ENCODE measurements around the gene CCNY. TPM values are rescaled to one million over a fixed set of nuclear protein-coding genes. Genes with fewer than 3 reads are reported as not detected.

The CCNY gene
- total and polyA plus RNA-seq, 2 of the 13 experiments (the other 11 are each of a cell fraction or from before 2014, with no cell fraction given), result 48.2 to 54.7 TPM

DNA sequence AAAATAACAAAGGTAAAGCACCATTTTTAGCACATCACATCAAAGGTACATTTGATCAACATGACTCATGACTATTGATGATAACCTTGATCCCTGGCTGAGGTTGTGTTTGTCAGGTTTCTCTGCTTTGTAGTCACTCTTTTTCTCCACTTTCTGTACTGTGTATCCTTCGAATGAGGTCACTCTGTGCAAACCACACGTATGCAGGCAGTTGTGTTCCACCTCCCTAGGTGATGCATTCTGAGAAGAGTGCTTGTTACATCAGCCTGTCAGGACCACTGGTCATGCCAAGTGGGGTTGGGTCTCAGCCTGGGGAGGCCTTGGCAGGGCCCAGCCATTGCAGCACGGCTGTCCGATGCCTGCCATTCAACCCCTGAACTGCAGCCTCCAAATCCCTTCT lies 206.0 kb downstream of the CCNY start (continued):
- TF ChIP-seq, protein P1, sequence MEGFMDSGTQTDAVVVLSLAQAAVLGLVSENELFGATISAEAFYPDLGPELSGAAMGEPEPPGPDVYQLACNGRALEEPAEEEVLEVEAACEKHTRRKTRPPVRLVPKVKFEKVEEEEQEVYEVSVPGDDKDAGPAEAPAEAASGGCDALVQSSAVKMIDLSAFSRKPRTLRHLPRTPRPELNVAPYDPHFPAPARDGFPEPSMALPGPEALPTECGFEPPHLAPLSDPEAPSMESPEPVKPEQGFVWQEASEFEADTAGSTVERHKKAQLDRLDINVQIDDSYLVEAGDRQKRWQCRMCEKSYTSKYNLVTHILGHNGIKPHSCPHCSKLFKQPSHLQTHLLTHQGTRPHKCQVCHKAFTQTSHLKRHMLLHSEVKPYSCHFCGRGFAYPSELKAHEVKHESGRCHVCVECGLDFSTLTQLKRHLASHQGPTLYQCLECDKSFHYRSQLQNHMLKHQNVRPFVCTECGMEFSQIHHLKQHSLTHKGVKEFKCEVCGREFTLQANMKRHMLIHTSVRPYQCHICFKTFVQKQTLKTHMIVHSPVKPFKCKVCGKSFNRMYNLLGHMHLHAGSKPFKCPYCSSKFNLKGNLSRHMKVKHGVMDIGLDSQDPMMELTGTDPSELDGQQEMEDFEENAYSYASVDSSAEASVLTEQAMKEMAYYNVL (CRISPR knock-in tag; IDR thresholded peaks at IDR 0.05; ENCODE audit: borderline replicate concordance), result 0 out of 2 replicates have a peak, but pooled peaks have one; percentile 23
- TF ChIP-seq ZNF430 (CRISPR knock-in tag; IDR thresholded peaks at IDR 0.05), result no peak
- TF ChIP-seq MZF1 (CRISPR knock-in tag; IDR thresholded peaks at IDR 0.05; ENCODE audit: borderline replicate concordance), result no peak
- TF ChIP-seq, protein P2, sequence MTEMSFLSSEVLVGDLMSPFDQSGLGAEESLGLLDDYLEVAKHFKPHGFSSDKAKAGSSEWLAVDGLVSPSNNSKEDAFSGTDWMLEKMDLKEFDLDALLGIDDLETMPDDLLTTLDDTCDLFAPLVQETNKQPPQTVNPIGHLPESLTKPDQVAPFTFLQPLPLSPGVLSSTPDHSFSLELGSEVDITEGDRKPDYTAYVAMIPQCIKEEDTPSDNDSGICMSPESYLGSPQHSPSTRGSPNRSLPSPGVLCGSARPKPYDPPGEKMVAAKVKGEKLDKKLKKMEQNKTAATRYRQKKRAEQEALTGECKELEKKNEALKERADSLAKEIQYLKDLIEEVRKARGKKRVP (CRISPR knock-in tag; IDR thresholded peaks at IDR 0.05), result peak in 1 of 2 experiments; percentile 92; a peak in 2 of 4 replicates
- no peak for TF ChIP-seq MBD4 (IDR thresholded peaks at IDR 0.05; ENCODE audit: borderline replicate concordance, low read length)
- no peak for TF ChIP-seq HNRNPLL (IDR thresholded peaks at IDR 0.05; ENCODE audit: low read depth, low read length, poor library complexity, severe bottlenecking)
- TF ChIP-seq RBM39 (IDR thresholded peaks at IDR 0.05; ENCODE audit: low read depth, low read length, poor library complexity, severe bottlenecking), result no peak
- no peak for TF ChIP-seq EZH2 (conservative IDR thresholded peaks at IDR 0.05; ENCODE audit: low read depth, low read length)
- TF ChIP-seq, protein P3, sequence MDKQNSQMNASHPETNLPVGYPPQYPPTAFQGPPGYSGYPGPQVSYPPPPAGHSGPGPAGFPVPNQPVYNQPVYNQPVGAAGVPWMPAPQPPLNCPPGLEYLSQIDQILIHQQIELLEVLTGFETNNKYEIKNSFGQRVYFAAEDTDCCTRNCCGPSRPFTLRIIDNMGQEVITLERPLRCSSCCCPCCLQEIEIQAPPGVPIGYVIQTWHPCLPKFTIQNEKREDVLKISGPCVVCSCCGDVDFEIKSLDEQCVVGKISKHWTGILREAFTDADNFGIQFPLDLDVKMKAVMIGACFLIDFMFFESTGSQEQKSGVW (CRISPR knock-in tag; IDR thresholded peaks at IDR 0.05; ENCODE audit: borderline replicate concordance), result no peak
- TF ChIP-seq ZSCAN21 (CRISPR knock-in tag; IDR thresholded peaks at IDR 0.05; ENCODE audit: borderline replicate concordance), result no peak
- peak; percentile 80; the same call in 1 of the 2 replicates for TF ChIP-seq HMG20A (CRISPR knock-in tag; IDR thresholded peaks at IDR 0.05; ENCODE audit: borderline replicate concordance)
- no peak for TF ChIP-seq ZNF296 (CRISPR knock-in tag; conservative IDR thresholded peaks at IDR 0.05)
- TF ChIP-seq RFXAP (CRISPR knock-in tag; IDR thresholded peaks at IDR 0.05; ENCODE audit: borderline replicate concordance), result no peak
- no peak for TF ChIP-seq ZBTB39 (CRISPR knock-in tag; IDR thresholded peaks at IDR 0.05)
- TF ChIP-seq NR2F1 (CRISPR knock-in tag; IDR thresholded peaks at IDR 0.05), result peak; percentile 45 to 76; a peak in 3 of 4 replicates
- TF ChIP-seq TBL1XR1 (IDR thresholded peaks at IDR 0.05; ENCODE audit: borderline replicate concordance, low read length, partially characterized antibody), result no peak
- no peak for TF ChIP-seq ZNF569 (CRISPR knock-in tag; IDR thresholded peaks at IDR 0.05; ENCODE audit: borderline replicate concordance)
- TF ChIP-seq, protein P4, sequence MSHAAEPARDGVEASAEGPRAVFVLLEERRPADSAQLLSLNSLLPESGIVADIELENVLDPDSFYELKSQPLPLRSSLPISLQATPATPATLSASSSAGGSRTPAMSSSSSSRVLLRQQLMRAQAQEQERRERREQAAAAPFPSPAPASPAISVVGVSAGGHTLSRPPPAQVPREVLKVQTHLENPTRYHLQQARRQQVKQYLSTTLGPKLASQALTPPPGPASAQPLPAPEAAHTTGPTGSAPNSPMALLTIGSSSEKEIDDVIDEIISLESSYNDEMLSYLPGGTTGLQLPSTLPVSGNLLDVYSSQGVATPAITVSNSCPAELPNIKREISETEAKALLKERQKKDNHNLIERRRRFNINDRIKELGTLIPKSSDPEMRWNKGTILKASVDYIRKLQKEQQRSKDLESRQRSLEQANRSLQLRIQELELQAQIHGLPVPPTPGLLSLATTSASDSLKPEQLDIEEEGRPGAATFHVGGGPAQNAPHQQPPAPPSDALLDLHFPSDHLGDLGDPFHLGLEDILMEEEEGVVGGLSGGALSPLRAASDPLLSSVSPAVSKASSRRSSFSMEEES (CRISPR knock-in tag; IDR thresholded peaks at IDR 0.05), result peak; percentile 42; the same call in 1 of the 2 replicates

All from HepG2 (cell line).